GM18951 (cell line): ENCODE data around the gene SEC24A.
"Not testable (repeated sequence)": the region's sequence is repeated elsewhere in the genome, so short reads cannot be mapped to it uniquely, and the experiment has no call there.

Experiments used
- POLR2A ChIP-seq: IDR thresholded peaks from 4 replicates; pipeline ENCODE4 v1.6.1; 2011; ENCODE audit warnings: mild to moderate bottlenecking; ENCODE audit not compliant: insufficient read length, insufficient read depth; ENCODE audit errors: extremely low read depth
- in situ Hi-C: fragments of 300-500 bp; cut with MboI; formaldehyde crosslinking; loops from one replicate; pipeline ENCODE4 v1.12.0; 2022; ENCODE audit warnings: low sequenced_read_pairs, mixed read lengths, inconsistent platforms; ENCODE audit not compliant: unreplicated experiment

Gene SEC24A

DNA sequence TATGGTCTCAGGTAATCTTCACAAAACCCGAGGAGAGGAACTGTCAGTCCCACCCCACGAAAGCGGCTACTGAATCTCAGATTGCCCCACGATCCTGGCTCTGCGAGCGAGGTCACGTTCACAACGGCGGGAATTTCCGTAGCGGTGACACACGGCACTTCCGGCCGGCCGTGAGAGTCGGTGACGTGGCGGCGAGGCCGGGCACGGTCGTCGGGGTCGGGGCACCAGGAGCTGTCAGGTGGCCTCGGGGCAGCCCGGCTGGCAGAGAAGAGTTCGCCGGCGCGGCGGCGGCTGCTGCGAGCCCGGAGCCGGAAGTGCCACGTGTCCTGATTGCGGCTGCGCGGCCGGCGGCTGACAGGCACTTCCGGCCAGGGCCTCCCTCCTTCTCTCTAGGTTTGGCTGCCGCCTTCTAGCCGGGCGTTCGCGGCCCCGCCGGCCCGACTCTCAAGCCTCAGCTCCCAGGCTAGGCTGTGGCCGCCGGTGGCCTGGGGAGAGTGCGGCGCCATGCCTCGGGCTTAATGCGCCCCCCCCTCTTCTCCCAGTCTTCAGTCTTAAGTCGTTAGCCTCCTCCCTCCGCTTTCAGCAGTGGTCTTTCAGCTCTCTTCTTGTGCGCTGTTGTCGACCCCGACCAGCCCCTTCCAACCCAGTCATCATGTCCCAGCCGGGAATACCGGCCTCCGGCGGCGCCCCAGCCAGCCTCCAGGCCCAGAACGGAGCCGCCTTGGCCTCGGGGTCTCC lies at the start of gene SEC24A:
Gene SEC24A, plus strand, starts transcription at position 361 of the 738 bp plus-strand sequence. Its CDS starts 292 bp downstream, at position 653.
- TF ChIP-seq POLR2A = peak; percentile 91
- in situ Hi-C loops = no loop called here

GRCh38 chr5:134599820-134600219 lies 48.8 kb upstream of the SEC24A start:
- in situ Hi-C loops = not testable (repeated sequence)

DNA sequence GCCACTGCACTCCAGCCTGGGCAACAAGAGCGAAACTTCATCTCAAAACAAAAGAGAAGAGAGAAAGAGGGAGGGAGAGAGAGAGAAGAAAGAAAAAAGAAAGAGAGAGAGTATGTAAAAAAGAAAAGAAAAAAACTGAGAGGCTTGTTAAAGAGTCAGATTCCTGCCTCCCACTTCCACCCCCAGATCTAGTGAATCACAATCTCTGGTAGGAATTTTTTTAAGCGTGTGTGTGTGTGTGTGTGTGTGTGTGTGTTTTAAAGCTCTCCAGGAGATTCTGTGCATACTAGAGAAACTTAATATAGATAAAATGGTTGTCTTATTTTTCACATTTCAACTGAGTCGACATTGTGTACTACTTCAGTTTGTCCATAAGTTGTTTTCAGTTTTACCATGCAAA lies 48.0 kb upstream of the SEC24A start:
- no peak for TF ChIP-seq POLR2A
- in situ Hi-C loops = no loop called here

DNA sequence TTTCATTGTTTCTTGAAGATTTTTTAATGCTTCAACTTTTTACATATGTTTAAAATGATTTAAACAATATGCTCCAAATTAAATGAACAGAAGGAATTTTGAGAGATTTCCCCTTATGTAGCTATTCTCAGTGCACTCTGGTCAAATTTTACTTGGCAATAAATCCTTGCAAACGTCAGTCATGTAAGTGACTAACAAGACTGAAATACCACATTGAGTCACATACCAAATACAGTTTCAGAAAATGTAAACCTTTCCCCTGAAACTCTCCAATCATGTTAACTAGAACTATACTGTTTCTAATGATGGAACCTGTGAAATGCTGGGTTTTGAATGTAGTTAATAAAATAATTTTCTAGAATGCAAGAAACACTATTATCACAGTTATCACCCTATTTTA lies 45.5 kb upstream of the SEC24A start:
- in situ Hi-C loops = no loop called here
- TF ChIP-seq POLR2A = no peak

- no peak for TF ChIP-seq POLR2A
- in situ Hi-C loops = no loop called here
Measured at GRCh38 chr5:134604908-134605307, 43.7 kb upstream of the SEC24A start.

- no peak for TF ChIP-seq POLR2A
- in situ Hi-C loops = no loop called here
Measured at GRCh38 chr5:134606726-134607125, 41.9 kb upstream of the SEC24A start.

DNA sequence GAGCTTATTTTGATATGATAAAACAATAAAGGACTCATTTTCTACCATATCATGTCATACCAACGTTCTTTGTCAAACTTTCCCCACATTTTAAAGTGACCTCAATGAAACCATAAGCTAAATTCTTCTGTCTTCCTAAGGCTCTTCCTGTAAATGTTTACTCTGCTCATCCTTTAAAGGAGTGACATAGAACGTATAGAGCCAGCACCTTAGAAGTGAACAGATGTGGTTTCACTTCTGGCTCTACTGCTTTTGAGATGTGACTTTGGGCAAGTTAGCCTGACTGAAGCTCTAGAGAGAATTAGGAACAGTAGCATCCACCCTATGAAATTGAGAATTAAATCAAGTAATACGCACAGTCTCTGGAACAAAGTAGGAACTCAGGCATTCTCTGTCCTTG lies 40.0 kb upstream of the SEC24A start:
- in situ Hi-C loops = no loop called here
- no peak for TF ChIP-seq POLR2A

- in situ Hi-C loops = no loop called here
- TF ChIP-seq POLR2A = no peak
Measured at GRCh38 chr5:134609232-134609851, 39.2 kb upstream of the SEC24A start.

GRCh38 chr5:134610725-134611124 lies 37.9 kb upstream of the SEC24A start:
- in situ Hi-C loops = no loop called here
- TF ChIP-seq POLR2A = no peak

DNA sequence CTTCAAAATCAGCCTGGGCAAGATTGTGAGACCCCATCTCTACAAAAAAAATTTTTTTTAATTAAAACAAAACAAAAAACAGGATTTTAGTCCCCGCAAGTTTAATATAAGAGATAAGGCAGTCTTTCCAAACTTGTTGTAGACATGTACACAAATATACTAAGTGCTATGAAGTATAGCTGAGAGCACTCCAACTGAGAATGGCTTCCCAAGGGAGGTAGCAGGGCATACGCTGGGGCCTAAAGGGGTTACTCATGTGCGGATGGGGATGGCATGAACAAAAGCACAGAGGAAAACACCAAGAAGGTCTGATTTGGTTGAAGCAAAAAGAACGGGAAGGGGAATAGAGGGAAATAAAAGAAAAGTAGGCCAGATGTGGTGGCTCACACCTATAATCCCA lies 37.1 kb upstream of the SEC24A start:
- no peak for TF ChIP-seq POLR2A
- in situ Hi-C loops = no loop called here

DNA sequence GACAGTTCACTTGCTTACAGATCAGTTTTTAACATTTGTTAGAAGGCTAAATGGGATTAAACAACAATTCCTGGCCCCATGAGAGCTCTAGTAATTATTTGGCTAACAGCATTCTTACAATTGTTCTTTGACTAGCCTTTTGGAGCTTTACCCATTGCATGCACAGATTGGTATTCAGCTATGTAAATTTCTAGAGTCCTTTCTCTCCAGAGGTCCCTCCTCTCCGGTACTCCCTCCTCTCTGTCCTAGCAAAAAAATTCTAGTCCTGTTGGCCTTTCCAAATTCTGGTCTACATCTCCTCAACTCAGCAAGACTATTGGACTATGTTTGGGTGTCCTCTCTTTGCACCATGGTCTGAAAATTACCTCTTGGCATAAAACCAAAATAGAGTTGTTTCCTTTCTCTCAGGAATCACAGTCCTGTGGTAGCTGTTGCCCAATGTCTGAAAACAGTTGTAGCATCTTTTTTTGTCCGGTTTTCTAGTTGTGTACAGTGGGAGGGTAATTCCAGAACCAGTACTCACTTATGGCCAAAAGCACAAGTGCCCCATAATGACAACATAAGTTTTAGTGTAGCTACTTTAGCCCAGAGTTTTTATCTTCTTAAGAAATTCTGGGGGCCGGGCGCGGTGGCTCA lies 34.0 kb upstream of the SEC24A start:
- no peak for TF ChIP-seq POLR2A
- in situ Hi-C loops = no loop called here

DNA sequence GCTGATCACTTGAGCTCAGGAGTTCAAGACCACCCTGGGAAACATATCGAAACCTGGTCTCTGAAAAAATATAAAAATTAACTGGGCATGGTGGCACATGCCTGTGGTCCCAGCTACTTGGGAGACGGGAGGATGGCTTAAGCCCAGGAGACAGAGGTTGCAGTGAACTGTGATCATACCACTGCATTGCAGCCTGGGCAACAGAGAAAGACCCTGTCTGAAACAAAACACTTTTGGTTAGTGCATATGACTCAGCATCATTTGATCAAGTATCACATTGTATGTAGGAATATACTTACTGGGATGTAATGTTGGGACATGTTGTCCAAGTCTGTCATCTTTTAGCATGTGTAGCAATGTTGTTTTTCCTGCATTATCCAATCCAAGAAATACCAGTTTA lies 28.0 kb upstream of the SEC24A start:
- TF ChIP-seq POLR2A = no peak
- in situ Hi-C loops = no loop called here

GRCh38 chr5:134625559-134625958 lies 23.0 kb upstream of the SEC24A start:
- in situ Hi-C loops = no loop called here
- TF ChIP-seq POLR2A = no peak
